ENCODE data around the gene KCNH8. TPM values are rescaled to one million over a fixed set of nuclear protein-coding genes. Genes with fewer than 3 reads are reported as not detected.

Gene KCNH8
- total and polyA plus RNA-seq, 4 donors, result 0.02 to 0.08 (median 0.05) TPM; not detected in 1

DNA sequence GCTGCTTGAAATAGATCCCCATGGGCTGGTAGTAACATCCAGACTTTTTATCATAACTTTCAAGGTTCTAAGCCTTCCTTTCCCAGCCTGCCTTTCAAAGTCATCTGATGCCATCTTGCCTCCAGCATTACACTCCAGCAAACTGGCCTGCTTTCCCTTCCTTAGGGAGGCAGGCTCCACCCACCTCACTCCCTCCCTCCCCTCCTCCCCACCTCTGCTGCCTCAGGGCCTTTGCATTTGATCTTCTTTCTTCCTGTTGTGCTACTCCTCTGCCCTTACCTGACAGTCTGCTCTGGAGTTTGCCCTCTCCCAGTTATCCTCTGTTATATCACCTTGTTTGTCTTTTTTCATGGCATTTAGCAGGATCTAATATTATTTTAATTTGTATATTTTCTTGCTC, 319.5 kb downstream of the KCNH8 start:
- no peaks in the 10 kb centered on the region for H3K36me3 ChIP-seq (ENCODE audit: control insufficient read depth in 4 of 4, insufficient read depth in 3 of 4, low read depth in 1 of 4, low read length in 3 of 4)
- no peak overlapping the region for H3K4me3 ChIP-seq (ENCODE audit: low read depth in 1 of 3, low read length in 3 of 3)
- no peak for DNase-seq (ENCODE audit: low spot score)
- no peak overlapping the region for H3K9ac ChIP-seq (ENCODE audit: low read depth in 1 of 2, low read length in 2 of 2)
- peaks cover 0 to 5% (median 0%) of the 10 kb centered on the region in 4 donors for H3K9me3 ChIP-seq (ENCODE audit: control insufficient read depth in 4 of 4, low read length in 3 of 4)
- H3K4me1 ChIP-seq (ENCODE audit: control insufficient read depth in 4 of 4, insufficient read depth in 4 of 4, low read length in 3 of 4), result no peaks in the 10 kb centered on the region
- H3K27ac ChIP-seq (ENCODE audit: low read depth in 1 of 2, low read length in 2 of 2), result no peak overlapping the region
- TF ChIP-seq, protein P1, sequence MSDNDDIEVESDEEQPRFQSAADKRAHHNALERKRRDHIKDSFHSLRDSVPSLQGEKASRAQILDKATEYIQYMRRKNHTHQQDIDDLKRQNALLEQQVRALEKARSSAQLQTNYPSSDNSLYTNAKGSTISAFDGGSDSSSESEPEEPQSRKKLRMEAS (IDR thresholded peaks at IDR 0.05), result no peak
- TF ChIP-seq RAD21 (IDR thresholded peaks at IDR 0.05) (no peak), JUND (IDR thresholded peaks at IDR 0.05) (no peak), TAF1 (conservative IDR thresholded peaks at IDR 0.05) (no peak), FOXA1 (IDR thresholded peaks at IDR 0.05) (no peak), HNF4G (IDR thresholded peaks at IDR 0.05) (no peak), NR2F2 (IDR thresholded peaks at IDR 0.05) (no peak), FOXA2 (IDR thresholded peaks at IDR 0.05) (no peak), GABPA (IDR thresholded peaks at IDR 0.05 in 1 of 2, conservative IDR thresholded peaks at IDR 0.05 in 1 of 2) (no peak), EGR1 (IDR thresholded peaks at IDR 0.05; ENCODE audit: low read depth in 2 of 2) (no peak)
- no peaks in the 10 kb centered on the region for H3K27me3 ChIP-seq (ENCODE audit: control insufficient read depth in 4 of 4, insufficient read depth in 4 of 4, low read length in 3 of 4)

DNA sequence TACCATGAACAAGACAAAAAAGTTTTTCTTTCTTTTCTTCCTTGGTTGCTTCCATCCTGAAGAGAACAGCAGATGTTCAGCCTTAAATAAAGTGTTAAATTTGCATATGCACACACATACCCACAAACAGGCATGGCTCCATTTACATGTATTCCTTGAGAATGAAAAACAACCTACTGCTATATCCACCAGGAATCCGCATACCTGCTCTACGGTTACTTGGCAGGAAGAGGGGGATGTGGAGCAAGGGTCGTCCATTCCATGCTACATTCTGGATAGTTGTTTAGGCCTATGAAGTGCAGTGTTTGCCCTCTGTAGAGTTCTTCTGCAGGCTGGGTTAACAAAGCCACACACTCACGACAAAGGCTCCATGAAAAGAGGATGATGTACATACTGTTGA, 322.8 kb downstream of the KCNH8 start:
- no peak overlapping the region for H3K9ac ChIP-seq (ENCODE audit: low read depth in 1 of 2, low read length in 2 of 2)
- TF ChIP-seq RAD21 (IDR thresholded peaks at IDR 0.05), result no peak
- TF ChIP-seq, protein P2, sequence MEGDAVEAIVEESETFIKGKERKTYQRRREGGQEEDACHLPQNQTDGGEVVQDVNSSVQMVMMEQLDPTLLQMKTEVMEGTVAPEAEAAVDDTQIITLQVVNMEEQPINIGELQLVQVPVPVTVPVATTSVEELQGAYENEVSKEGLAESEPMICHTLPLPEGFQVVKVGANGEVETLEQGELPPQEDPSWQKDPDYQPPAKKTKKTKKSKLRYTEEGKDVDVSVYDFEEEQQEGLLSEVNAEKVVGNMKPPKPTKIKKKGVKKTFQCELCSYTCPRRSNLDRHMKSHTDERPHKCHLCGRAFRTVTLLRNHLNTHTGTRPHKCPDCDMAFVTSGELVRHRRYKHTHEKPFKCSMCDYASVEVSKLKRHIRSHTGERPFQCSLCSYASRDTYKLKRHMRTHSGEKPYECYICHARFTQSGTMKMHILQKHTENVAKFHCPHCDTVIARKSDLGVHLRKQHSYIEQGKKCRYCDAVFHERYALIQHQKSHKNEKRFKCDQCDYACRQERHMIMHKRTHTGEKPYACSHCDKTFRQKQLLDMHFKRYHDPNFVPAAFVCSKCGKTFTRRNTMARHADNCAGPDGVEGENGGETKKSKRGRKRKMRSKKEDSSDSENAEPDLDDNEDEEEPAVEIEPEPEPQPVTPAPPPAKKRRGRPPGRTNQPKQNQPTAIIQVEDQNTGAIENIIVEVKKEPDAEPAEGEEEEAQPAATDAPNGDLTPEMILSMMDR (IDR thresholded peaks at IDR 0.05; ENCODE audit: low read depth, low read length, missing input control), result no peak
- no peak for TF ChIP-seq TAF1 (conservative IDR thresholded peaks at IDR 0.05)
- TF ChIP-seq, protein P3, sequence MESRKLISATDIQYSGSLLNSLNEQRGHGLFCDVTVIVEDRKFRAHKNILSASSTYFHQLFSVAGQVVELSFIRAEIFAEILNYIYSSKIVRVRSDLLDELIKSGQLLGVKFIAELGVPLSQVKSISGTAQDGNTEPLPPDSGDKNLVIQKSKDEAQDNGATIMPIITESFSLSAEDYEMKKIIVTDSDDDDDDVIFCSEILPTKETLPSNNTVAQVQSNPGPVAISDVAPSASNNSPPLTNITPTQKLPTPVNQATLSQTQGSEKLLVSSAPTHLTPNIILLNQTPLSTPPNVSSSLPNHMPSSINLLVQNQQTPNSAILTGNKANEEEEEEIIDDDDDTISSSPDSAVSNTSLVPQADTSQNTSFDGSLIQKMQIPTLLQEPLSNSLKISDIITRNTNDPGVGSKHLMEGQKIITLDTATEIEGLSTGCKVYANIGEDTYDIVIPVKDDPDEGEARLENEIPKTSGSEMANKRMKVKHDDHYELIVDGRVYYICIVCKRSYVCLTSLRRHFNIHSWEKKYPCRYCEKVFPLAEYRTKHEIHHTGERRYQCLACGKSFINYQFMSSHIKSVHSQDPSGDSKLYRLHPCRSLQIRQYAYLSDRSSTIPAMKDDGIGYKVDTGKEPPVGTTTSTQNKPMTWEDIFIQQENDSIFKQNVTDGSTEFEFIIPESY (IDR thresholded peaks at IDR 0.05), result no peak
- TF ChIP-seq, protein P4, sequence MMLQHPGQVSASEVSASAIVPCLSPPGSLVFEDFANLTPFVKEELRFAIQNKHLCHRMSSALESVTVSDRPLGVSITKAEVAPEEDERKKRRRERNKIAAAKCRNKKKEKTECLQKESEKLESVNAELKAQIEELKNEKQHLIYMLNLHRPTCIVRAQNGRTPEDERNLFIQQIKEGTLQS (IDR thresholded peaks at IDR 0.05), result no peak
- no peak for TF ChIP-seq JUND (IDR thresholded peaks at IDR 0.05)
- no peak for TF ChIP-seq HNF4G (IDR thresholded peaks at IDR 0.05)
- no peak for TF ChIP-seq NR2F2 (IDR thresholded peaks at IDR 0.05)
- no peak for TF ChIP-seq FOXA2 (IDR thresholded peaks at IDR 0.05)
- no peak for TF ChIP-seq HNF4A (conservative IDR thresholded peaks at IDR 0.05)
- no peak for TF ChIP-seq RXRA (IDR thresholded peaks at IDR 0.05)
- no peak for TF ChIP-seq YY1 (IDR thresholded peaks at IDR 0.05)
- H3K4me3 ChIP-seq (ENCODE audit: low read depth in 1 of 3, low read length in 3 of 3), result no peak overlapping the region
- no peaks in the 10 kb centered on the region for H3K9me3 ChIP-seq (ENCODE audit: control insufficient read depth in 4 of 4, low read length in 3 of 4)
- H3K4me1 ChIP-seq (ENCODE audit: control insufficient read depth in 4 of 4, insufficient read depth in 4 of 4, low read length in 3 of 4), result no peaks in the 10 kb centered on the region
- no peaks in the 10 kb centered on the region for H3K27me3 ChIP-seq (ENCODE audit: control insufficient read depth in 4 of 4, insufficient read depth in 4 of 4, low read length in 3 of 4)
- DNase-seq (ENCODE audit: low spot score), result no peak
- 70% methylated on average over 4 of the region's 4 CpGs for WGBS
- no peak overlapping the region for H3K27ac ChIP-seq (ENCODE audit: low read depth in 1 of 2, low read length in 2 of 2)
- no peaks in the 10 kb centered on the region for H3K36me3 ChIP-seq (ENCODE audit: control insufficient read depth in 4 of 4, insufficient read depth in 3 of 4, low read depth in 1 of 4, low read length in 3 of 4)
